Limb (tissue), 2 donors: ENCODE data around the gene TNFRSF21.
"Not testable (repeated sequence)": the region's sequence is repeated elsewhere in the genome, so short reads cannot be mapped to it uniquely, and the experiment has no call there.

Experiments
- DNase-seq, 2 donors: peaks; one replicate each; pipeline ENCODE4 v3.0.0-alpha.2; 2016; ENCODE audit errors: extremely low spot score in 2 of 2

Gene TNFRSF21

DNA sequence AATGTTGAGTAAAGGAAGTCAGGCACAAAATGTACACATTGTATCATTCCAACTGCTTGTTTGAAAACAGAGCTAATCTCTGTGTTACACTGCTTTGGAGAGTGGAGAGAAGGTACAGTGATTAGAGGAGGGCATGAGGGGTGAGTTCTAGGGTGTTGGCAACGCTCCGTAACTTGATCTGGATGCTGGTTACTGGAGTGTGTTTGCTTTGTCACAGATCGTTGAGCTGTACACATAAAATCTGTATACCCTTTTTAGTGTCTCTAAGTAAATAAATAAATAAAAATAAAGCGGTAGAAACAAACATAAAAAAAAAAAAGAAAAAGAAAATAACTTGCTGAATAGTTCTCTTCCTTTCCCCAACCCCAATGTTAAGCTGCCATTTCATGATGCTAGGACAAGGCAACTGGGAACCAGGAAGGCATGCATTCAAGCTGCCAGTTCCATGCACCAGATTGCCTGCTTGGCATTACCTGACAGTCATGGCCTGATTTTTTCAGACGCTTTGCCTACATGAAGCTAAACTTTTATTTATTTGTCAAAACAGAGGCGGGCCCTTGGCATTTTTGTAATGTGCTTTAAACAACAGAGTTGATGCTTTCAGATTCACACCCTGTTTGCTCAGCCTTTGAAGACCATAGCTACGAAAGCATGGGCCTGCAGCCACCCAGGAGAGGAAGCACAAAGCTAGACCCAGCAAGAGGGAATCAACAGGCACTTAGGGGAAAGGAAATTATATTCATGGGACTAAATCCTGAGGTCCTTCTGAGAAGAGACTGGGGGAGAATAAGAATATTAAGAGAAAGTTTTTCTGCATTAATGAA lies 21.2 kb downstream of the TNFRSF21 start:
- DNase-seq, result no peak

DNA sequence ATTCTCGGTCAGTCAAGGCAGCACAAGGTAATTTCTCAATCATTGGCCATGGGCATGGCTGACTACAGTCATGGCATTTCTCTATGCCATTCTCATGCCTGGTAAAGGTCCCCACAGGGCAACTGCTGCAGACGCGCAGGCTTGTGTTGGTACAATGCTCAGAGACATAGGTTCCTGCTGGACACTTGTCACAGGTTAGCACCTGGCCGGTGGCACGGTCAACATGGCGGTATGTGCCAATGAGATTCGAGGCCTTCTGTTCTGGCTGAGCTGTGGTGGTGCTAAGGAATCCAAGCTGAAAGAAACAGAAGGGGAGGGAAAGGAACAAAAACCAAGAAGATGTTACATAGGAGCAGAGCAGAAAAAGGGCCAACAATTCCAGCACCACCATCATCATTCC lies 23.4 kb downstream of the TNFRSF21 start:
- no peak for DNase-seq

DNA sequence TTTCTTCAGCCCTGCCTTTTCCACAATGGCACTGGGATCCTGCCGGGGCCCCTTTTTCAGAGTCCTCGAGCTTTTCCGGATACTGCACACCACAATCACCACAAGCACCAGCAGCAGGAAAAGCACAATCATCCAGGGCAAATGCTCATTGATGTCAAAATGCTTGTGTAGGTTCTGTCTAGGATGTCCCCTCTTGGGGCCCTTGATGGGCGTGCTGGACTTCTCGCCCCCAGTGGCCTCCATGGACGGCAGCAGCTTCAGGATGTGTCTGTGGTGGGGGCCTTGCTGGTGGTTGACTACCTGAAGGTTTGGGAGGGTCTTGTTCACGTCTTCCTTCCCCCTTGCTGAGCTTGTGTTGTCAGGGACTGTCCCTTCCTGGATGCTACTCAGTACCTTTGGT lies 25.7 kb downstream of the TNFRSF21 start:
- no peak for DNase-seq

DNA sequence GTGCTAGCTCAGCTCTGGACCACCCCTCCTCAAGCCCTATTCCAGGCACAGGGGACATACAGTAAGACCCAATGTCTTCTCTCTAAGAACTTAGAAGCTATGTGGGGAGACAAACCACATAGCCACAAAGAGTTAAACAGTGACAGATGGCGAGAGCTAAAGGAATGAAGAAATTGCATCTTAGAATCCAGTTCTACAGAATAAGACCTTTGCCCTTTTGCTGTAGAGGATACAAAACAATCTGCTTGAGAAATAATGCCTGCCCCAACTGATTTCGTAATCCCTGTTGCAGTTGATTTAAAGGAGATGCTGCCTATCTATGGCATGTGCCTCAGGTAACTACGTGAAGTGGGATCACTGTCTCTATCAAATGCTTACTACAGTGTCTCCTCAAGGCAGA lies 31.2 kb downstream of the TNFRSF21 start:
- DNase-seq, result no peak

GRCh38 chr6:47277702-47278101 lies 32.0 kb downstream of the TNFRSF21 start:
- DNase-seq, result no peak

DNA sequence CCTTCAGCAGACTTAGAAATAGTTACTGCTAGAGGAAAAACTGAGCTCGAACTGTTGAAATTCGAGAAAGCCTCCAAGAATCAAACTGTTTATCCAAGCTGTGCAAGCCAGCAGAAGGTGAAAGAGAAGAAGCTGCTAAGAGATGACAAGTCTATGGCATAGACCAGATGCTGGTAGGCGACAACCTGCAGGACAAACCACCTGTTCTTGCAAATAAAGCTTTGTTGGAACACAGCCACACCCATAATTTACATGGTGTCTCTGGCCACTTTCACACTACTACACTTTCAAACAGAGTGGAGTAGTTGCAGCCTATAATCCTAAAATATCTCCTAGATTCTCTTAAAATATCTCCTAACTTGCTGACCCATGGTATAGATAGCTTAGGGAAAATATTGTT lies 33.3 kb downstream of the TNFRSF21 start:
- DNase-seq, result no peak

DNA sequence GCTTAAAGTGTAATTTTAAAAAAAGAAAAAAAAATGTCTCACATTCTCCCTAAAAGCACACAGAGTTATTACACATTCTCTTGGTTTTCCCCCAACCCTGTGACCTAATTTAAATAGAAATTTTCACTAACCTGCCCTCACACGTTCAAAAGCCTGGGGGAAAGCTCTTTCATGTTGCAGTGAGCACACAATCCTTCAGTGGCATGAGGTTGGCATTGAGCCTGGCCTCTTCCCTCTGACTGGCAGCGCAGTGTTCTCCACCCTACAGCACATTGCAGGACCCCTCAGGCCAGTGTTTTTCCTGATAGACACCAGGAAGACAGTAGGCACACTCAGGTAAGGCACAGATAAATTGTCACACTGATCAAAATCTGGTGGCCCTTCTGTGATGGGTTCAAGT lies 34.1 kb downstream of the TNFRSF21 start:
- no peak for DNase-seq

DNA sequence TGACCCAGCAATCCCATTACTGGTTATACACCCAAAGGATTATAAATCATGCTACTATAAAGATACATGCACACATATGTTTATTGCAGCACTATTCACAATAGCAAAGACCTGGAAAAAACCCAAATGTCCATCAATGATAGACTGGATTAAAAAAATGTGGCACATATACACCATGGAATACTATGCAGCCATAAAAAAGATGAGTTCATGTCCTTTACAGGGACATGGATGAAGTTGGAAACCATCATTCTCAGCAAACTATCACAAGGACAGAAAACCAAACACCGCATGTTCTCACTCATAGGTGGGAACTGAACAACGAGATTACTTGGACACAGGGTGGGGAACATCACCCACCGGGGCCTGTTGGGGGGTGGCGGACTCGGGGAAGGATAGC lies 34.6 kb downstream of the TNFRSF21 start:
- DNase-seq, result not testable (repeated sequence)

DNA sequence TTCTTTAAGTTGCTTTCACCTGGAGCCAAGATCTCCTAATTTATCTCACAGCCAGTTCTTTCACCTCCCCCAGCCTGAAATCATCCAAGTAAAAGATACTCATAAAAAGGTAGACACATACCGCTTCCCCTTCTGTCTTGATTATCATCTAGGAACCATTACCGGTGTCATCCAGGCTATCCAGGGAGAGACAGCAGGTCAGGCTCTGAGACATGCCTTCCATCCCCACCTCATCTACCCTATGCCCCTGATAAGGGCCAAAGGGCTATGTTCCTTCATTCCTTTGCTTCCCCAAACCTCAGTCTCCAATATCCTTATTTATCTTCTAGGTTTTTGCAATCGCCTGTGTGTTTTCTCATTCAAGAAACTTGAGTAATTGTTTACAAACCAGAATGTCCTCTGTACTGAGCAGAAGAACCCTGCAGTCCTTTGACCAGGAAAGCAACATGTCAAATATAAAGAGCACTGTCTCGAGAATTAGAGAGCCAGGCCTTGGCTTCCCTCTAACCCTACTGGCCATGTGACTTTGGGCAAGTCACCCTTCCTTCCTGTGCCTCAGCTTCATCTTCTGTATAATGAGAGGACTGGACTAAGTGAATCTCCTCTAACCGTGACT lies 41.0 kb downstream of the TNFRSF21 start:
- no peak for DNase-seq

DNA sequence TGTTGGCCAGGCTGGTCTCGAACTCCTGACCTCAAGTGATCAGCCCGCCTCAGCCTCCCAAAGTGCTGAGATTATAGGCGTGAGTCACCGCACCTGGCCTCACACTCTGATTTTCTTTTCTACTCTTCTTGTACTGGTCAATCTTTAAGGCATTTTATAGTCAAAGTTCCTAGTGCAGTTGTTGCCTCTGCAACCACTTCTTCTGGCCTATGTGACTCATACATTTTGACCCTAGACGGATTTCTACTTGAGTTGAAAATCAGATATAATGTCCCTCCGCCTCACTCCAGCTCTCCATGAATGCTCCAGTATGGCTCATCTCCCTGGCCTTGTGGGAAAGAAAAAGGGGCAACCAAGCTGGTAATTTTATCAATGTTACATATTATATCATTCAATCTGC lies 42.4 kb downstream of the TNFRSF21 start:
- no peak for DNase-seq

- no peak for DNase-seq
Measured at GRCh38 chr6:47265971-47266370, 43.7 kb downstream of the TNFRSF21 start.

- peak in 1 of 2 donors; percentile 38 for DNase-seq
Measured at GRCh38 chr6:47264775-47265184, 44.9 kb downstream of the TNFRSF21 start.

DNA sequence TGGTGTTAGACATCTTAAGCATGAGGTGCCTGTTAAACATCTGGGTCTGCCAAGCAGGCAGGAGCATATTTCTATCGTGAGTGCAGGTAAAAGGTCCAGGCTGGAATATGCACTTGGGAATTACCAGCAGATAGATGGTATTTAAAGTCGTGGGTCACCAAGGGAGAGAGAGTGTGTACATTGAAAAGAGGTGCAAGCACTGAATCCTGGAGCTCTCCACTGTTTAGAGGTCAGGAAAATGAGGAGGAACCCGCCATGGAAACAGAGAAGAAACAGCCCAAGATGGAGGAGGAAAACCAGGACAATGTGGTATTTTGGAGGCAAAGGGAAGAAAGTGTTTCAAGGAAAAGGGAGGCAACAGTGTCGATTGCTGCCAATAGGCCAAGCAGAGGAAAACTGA lies 46.4 kb downstream of the TNFRSF21 start:
- no peak for DNase-seq

GRCh38 chr6:47262231-47262630 lies 47.5 kb downstream of the TNFRSF21 start:
- no peak for DNase-seq

GRCh38 chr6:47261191-47261590 lies 48.5 kb downstream of the TNFRSF21 start:
- no peak for DNase-seq

DNA sequence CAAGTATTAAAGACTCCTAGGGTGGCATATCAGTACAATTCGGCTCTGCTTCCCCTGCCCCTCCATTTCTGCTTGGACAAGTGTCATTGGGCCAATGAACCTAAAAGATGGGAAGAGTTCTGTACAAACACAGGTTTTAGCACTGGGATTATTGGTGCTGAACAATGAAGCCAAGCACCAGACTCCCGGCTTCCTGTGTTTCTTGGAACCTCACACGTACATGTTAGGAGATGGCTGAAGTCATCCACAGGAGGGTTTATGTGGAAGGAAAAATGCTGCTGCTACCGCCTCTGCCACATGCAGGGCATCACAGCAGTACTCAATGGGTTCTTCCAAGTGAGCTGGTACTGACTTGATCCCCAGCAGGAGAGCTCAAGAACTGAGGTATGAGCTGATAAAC lies 49.7 kb downstream of the TNFRSF21 start:
- DNase-seq, result no peak

DNA sequence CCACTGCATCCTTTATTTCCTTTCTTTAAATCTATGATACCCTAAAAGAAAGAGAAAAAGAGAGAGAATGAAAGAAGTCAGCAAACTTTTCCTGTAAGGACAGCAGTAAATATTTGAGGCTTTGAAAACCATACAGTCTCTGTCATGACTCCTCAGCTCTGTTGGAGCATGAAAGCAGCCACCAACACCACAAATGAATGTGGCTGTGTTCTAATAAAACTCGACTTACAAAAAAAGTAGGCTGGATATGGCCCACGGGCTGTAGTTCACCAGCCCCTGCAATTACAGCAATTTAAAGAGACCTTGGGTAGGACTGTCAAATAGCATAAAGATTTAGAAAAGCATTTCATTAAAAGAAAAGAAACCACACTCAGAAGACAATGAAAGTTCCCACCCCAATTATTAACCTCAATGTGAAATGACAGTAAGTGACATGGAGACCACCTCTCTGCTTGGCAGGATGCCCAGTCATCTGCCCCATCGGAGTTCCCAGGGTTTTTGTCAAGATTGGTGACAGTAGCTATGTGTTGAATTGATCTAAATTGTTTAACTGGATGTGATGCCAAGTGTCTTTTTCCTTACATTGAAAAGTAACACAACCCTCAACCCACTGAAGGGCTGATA lies 50.9 kb downstream of the TNFRSF21 start:
- no peak for DNase-seq

- no peak for DNase-seq
Measured at GRCh38 chr6:47256981-47257730, 52.5 kb downstream of the TNFRSF21 start.

- DNase-seq, result no peak
Measured at GRCh38 chr6:47256361-47256760, 53.3 kb downstream of the TNFRSF21 start.

DNA sequence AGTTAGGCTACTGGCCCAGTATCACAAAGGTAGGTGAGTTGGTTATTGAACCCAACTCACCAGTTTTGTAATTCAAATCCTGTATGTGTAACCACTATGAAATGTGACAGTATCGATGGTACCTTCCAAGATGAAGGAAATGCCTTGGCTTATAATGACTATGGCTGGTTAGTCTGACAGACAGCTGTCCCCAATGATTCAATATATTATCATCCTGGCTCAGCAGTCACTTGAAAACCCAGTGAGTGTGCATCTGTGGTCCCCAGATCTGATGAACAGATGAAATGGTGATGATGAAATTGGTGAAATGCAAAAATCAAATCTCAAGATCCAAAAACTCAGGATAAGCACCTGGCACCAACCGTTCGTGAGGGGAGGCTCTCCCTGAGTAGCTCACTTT lies 54.8 kb downstream of the TNFRSF21 start:
- DNase-seq, result no peak

GRCh38 chr6:47254051-47254450 lies 55.7 kb downstream of the TNFRSF21 start:
- no peak for DNase-seq

- no peak for DNase-seq
Measured at GRCh38 chr6:47253136-47253535, 56.6 kb downstream of the TNFRSF21 start.
